Measurements from ENCODE around the gene GPRC5C.

- no peak for TF ChIP-seq CSDC2 (CRISPR knock-in tag; IDR thresholded peaks at IDR 0.05)
- TF ChIP-seq ZNF8 (CRISPR knock-in tag; IDR thresholded peaks at IDR 0.05): no peak
- TF ChIP-seq RARB (CRISPR knock-in tag; IDR thresholded peaks at IDR 0.05): no peak
- no peak for TF ChIP-seq OSR1 (CRISPR knock-in tag; IDR thresholded peaks at IDR 0.05)
- no peak for TF ChIP-seq ARNTL (CRISPR knock-in tag; IDR thresholded peaks at IDR 0.05; ENCODE audit: borderline replicate concordance, low read depth)
- no peak for TF ChIP-seq ZFP30 (CRISPR knock-in tag; IDR thresholded peaks at IDR 0.05)
- TF ChIP-seq TCF4 (CRISPR knock-in tag; IDR thresholded peaks at IDR 0.05; ENCODE audit: borderline replicate concordance): no peak
- no peak for TF ChIP-seq CREB5 (CRISPR knock-in tag; IDR thresholded peaks at IDR 0.05; ENCODE audit: low read depth)
- TF ChIP-seq TOX (CRISPR knock-in tag; IDR thresholded peaks at IDR 0.05; ENCODE audit: borderline replicate concordance): no peak
- no peak for TF ChIP-seq PPARA (CRISPR knock-in tag; IDR thresholded peaks at IDR 0.05; ENCODE audit: borderline replicate concordance)
- no peak for TF ChIP-seq TSHZ2 (CRISPR knock-in tag; IDR thresholded peaks at IDR 0.05)
- TF ChIP-seq BACH2 (CRISPR knock-in tag; IDR thresholded peaks at IDR 0.05; ENCODE audit: borderline replicate concordance): no peak
- TF ChIP-seq PATZ1 (CRISPR knock-in tag; IDR thresholded peaks at IDR 0.05; ENCODE audit: borderline replicate concordance): no peak
- TF ChIP-seq ZFP3 (CRISPR knock-in tag; IDR thresholded peaks at IDR 0.05): no peak
These were observed 49.7 kb downstream of the GPRC5C start for GRCh38 chr17:74481621-74482020.

Data from SK-N-SH treated with all-trans-retinoic acid at 6 μM for 48 hours (cell line).